ENCODE data around the gene NAALADL2.
A peak's percentile ranks its signal among the peaks of the same experiment; 100 is the strongest.

DNA sequence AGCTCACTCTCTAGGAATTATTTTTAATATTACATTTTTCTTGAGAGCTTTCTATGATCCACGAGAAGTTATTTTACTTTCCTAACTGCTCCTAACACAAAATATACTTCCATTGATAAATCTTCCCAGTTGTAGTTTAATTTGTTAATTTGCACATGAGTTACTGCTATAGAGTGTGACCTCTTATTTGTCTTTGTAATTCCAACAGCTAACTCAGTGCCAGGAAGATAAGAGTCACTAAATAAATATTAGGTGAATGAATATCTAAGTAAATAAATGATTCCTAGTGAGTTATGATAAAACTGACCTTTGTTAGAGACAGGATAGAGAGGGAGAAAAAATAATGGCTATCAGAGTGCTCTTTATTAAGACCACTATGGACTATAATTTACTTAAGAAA is 319.9 kb downstream of the NAALADL2 start:
- TF ChIP-seq TAF1 (conservative IDR thresholded peaks at IDR 0.05): no peak
- no peak for TF ChIP-seq CTCF (IDR thresholded peaks at IDR 0.05; ENCODE audit: low read depth, low read length, missing input control)
- no peak for TF ChIP-seq GABPA (IDR thresholded peaks at IDR 0.05 in 1 of 2, conservative IDR thresholded peaks at IDR 0.05 in 1 of 2)
- peak in 1 of 2 donors; percentile 80 for TF ChIP-seq JUND (IDR thresholded peaks at IDR 0.05)
- no peak for TF ChIP-seq RAD21 (IDR thresholded peaks at IDR 0.05)
- no peak for TF ChIP-seq YY1 (IDR thresholded peaks at IDR 0.05)
- TF ChIP-seq ATF3 (IDR thresholded peaks at IDR 0.05): no peak
- TF ChIP-seq, protein P1, sequence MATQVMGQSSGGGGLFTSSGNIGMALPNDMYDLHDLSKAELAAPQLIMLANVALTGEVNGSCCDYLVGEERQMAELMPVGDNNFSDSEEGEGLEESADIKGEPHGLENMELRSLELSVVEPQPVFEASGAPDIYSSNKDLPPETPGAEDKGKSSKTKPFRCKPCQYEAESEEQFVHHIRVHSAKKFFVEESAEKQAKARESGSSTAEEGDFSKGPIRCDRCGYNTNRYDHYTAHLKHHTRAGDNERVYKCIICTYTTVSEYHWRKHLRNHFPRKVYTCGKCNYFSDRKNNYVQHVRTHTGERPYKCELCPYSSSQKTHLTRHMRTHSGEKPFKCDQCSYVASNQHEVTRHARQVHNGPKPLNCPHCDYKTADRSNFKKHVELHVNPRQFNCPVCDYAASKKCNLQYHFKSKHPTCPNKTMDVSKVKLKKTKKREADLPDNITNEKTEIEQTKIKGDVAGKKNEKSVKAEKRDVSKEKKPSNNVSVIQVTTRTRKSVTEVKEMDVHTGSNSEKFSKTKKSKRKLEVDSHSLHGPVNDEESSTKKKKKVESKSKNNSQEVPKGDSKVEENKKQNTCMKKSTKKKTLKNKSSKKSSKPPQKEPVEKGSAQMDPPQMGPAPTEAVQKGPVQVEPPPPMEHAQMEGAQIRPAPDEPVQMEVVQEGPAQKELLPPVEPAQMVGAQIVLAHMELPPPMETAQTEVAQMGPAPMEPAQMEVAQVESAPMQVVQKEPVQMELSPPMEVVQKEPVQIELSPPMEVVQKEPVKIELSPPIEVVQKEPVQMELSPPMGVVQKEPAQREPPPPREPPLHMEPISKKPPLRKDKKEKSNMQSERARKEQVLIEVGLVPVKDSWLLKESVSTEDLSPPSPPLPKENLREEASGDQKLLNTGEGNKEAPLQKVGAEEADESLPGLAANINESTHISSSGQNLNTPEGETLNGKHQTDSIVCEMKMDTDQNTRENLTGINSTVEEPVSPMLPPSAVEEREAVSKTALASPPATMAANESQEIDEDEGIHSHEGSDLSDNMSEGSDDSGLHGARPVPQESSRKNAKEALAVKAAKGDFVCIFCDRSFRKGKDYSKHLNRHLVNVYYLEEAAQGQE (IDR thresholded peaks at IDR 0.05): no peak
- TF ChIP-seq EGR1 (IDR thresholded peaks at IDR 0.05; ENCODE audit: low read depth in 2 of 2): no peak
- TF ChIP-seq MAX (IDR thresholded peaks at IDR 0.05): no peak
- TF ChIP-seq FOXA1 (IDR thresholded peaks at IDR 0.05): no peak

All from liver (tissue), 3 donors.